ENCODE data around the gene CDH20.

GRCh38 chr18:61364953-61365352 is 31.7 kb downstream of the CDH20 start:
- TF ChIP-seq REST (IDR thresholded peaks at IDR 0.05; ENCODE audit: insufficient read depth in 1 of 2, low read depth in 2 of 2, low read length in 2 of 2) (no peak), FOXP2 (optimal IDR thresholded peaks at IDR 0.05; ENCODE audit: borderline replicate concordance, extremely low read depth, extremely low read length, insufficient read depth) (no peak)

Data from PFSK-1 (cell line).